ENCODE measurements around the gene LIFR.
A peak's percentile ranks its signal among the peaks of the same experiment; 100 is the strongest.

LIFR gene

GRCh38 chr5:38515646-38516045, 40.8 kb downstream of the LIFR start:
- in situ Hi-C loops (cut with HindIII; ENCODE audit: low pct_unique_long_range_greater_than_20kb, low sequenced_read_pairs): no loop called here
- TF ChIP-seq JUND (IDR thresholded peaks at IDR 0.05; ENCODE audit: low read depth): no peak
- DNase-seq (ENCODE audit: low read depth in 1 of 2, low spot score in 1 of 2): peak; percentile 16 to 47

DNA sequence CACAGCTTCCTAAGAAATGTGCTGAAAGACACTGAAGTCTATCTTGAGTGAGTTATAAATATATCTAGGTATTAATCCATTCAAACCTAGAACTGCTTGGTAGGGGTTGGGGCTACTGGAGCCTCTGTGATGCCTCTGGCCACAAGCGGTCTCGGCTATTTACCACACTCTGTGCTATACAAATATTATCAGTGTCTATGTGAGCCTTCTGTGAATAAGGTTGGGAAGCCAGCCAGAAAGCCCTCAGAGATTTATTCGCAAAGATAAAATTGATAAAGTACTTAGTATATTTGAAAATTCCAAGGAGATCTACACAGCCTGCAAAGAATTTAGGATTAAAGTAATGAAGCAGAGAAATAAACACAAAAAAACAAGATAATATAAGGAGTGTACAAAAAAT, 41.4 kb downstream of the LIFR start:
- DNase-seq (ENCODE audit: low read depth in 1 of 2, low spot score in 1 of 2): no peak
- TF ChIP-seq JUND (IDR thresholded peaks at IDR 0.05; ENCODE audit: low read depth): no peak
- in situ Hi-C loops (cut with HindIII; ENCODE audit: low pct_unique_long_range_greater_than_20kb, low sequenced_read_pairs): no loop called here

- DNase-seq (ENCODE audit: low read depth in 1 of 2, low spot score in 1 of 2): no peak
- in situ Hi-C loops (cut with HindIII; ENCODE audit: low pct_unique_long_range_greater_than_20kb, low sequenced_read_pairs): no loop called here
- no peak for TF ChIP-seq JUND (IDR thresholded peaks at IDR 0.05; ENCODE audit: low read depth)
These were observed 47.3 kb downstream of the LIFR start for GRCh38 chr5:38509185-38509584.

DNA sequence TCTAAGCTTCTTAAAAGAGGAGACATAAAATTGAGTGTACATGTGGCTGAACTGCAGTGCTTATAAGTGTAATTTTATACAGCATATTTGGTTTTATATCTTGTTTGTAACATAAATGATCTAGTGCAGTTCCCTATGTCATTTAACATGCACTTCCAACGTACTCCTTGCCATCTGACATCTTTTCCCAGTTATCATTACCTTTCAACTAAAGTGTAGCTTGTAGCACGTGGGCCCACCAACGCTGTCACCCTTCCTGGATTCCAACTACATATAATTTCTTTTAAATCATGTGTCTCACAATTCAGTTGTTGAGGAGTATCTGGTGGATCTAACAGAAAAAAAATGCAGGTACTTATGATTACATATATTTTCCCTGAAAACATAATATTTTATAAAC, 50.1 kb downstream of the LIFR start:
- TF ChIP-seq JUND (IDR thresholded peaks at IDR 0.05; ENCODE audit: low read depth): no peak
- DNase-seq (ENCODE audit: low read depth in 1 of 2, low spot score in 1 of 2): no peak
- in situ Hi-C loops (cut with HindIII; ENCODE audit: low pct_unique_long_range_greater_than_20kb, low sequenced_read_pairs): no loop called here

DNA sequence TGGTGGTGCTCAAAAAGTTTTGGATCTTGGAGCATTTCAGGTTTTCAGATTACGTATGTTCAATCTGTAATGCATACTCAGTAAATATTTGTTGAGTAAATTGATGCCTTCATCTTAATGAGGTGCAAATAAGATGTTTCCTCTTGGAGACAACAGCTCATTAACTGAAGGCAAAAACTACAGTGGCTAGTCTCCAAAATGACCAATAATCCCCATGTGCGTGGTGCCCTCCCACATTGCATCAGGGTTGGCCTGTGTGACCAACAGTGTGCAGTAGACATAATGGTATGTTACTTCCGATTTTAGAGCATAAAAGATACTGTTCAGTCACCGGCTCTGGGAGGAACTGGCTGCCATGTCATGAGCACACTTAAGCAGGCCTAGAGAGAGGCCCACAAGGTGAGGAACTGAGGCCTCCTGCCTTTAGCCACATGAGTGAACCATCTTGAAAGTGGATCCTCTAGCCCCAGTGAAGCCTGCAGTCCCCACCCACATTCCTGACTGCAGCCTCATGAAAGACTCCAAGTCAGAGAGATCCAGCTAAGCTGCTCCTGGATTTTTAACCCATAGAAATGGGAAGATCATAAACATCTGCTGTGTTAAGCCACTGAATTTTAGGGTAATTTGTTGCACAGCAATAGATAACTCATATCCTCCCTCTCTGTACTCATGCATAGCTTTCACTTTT, 55.7 kb downstream of the LIFR start:
- no peak for TF ChIP-seq JUND (IDR thresholded peaks at IDR 0.05; ENCODE audit: low read depth)
- in situ Hi-C loops (cut with HindIII; ENCODE audit: low pct_unique_long_range_greater_than_20kb, low sequenced_read_pairs): no loop called here
- DNase-seq (ENCODE audit: low read depth in 1 of 2, low spot score in 1 of 2): no peak

- peak in 1 of 2 experiments; percentile 49 for DNase-seq (ENCODE audit: low read depth in 1 of 2, low spot score in 1 of 2)
- TF ChIP-seq JUND (IDR thresholded peaks at IDR 0.05; ENCODE audit: low read depth): no peak
- in situ Hi-C loops (cut with HindIII; ENCODE audit: low pct_unique_long_range_greater_than_20kb, low sequenced_read_pairs): no loop called here
These were observed 58.5 kb downstream of the LIFR start for GRCh38 chr5:38497946-38498345.

DNA sequence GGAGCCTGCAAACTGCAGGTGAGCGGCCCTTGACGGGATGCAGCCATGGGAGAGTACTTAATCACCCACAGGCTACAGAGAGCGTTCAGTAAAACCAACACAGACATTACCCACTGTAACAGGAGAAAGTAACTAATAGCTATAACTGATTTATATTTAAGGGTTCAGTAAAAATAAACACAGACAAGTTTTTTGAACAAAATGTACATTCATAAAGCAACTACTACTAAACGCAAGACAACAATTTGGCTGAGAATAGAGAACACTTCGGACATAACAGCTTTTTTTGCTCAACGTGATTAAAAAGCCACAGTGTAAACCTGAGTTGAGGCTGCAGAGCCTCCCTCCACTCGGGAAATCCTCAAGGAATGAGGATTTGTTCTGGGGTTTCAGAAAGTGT, 61.7 kb downstream of the LIFR start:
- in situ Hi-C loops (cut with HindIII; ENCODE audit: low pct_unique_long_range_greater_than_20kb, low sequenced_read_pairs): no loop called here
- no peak for DNase-seq (ENCODE audit: low read depth in 1 of 2, low spot score in 1 of 2)
- no peak for TF ChIP-seq JUND (IDR thresholded peaks at IDR 0.05; ENCODE audit: low read depth)

- DNase-seq (ENCODE audit: low read depth in 1 of 2, low spot score in 1 of 2): no peak
- TF ChIP-seq JUND (IDR thresholded peaks at IDR 0.05; ENCODE audit: low read depth): no peak
- in situ Hi-C loops (cut with HindIII; ENCODE audit: low pct_unique_long_range_greater_than_20kb, low sequenced_read_pairs): no loop called here
These were observed 62.3 kb downstream of the LIFR start for GRCh38 chr5:38494175-38494574.

- in situ Hi-C loops (cut with HindIII; ENCODE audit: low pct_unique_long_range_greater_than_20kb, low sequenced_read_pairs): no loop called here
- DNase-seq (ENCODE audit: low read depth in 1 of 2, low spot score in 1 of 2): no peak
- TF ChIP-seq JUND (IDR thresholded peaks at IDR 0.05; ENCODE audit: low read depth): no peak
These were observed 72.5 kb downstream of the LIFR start for GRCh38 chr5:38483805-38484398.

- no peak for DNase-seq (ENCODE audit: low read depth in 1 of 2, low spot score in 1 of 2)
- no peak for TF ChIP-seq JUND (IDR thresholded peaks at IDR 0.05; ENCODE audit: low read depth)
- in situ Hi-C loops (cut with HindIII; ENCODE audit: low pct_unique_long_range_greater_than_20kb, low sequenced_read_pairs): no loop called here
These were observed 77.0 kb downstream of the LIFR start for GRCh38 chr5:38479315-38479904.

DNA sequence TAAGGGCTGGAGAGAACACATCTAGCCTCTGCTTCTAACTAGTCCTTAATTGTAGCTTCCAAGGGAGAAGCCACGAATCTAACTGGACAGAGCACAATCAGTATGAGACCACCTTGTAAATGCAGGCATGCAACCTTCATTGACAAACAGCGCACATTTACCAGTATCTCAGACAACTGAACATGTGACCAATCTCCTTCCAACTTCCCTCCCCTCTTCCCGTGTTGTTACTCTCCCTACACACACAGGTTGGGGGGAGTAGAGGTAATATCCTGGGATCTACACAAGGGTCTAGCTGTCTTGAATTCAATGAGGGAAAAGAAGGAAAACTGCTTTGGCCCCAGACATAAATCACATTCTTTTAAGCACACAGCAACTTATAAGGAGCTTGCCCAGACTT, 77.6 kb downstream of the LIFR start:
- in situ Hi-C loops (cut with HindIII; ENCODE audit: low pct_unique_long_range_greater_than_20kb, low sequenced_read_pairs): no loop called here
- TF ChIP-seq JUND (IDR thresholded peaks at IDR 0.05; ENCODE audit: low read depth): no peak
- DNase-seq (ENCODE audit: low read depth in 1 of 2, low spot score in 1 of 2): no peak

- in situ Hi-C loops (cut with HindIII; ENCODE audit: low pct_unique_long_range_greater_than_20kb, low sequenced_read_pairs): no loop called here
- no peak for TF ChIP-seq JUND (IDR thresholded peaks at IDR 0.05; ENCODE audit: low read depth)
- no peak for DNase-seq (ENCODE audit: low read depth in 1 of 2, low spot score in 1 of 2)
These were observed 78.3 kb downstream of the LIFR start for GRCh38 chr5:38478166-38478565.

DNA sequence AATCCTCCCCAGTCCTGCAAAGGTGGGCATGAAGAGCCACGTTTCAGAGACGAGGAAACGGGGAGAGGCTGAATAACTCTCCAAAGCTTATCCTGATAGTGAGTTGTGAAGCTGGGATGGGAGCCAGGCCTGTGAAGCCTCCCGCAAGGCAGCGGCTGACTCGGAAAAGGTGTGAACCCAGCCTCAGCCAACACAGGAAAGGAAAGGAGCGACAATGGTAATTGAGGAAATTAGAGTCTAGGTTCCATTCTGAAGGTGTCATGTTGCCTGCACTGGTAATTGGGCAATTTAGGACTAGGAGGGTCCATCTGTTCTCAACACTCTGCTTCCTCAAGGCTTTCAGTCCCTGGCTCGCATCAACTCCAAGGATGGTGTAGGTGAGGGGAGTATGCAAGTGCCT, 83.4 kb downstream of the LIFR start:
- no peak for DNase-seq (ENCODE audit: low read depth in 1 of 2, low spot score in 1 of 2)
- in situ Hi-C loops (cut with HindIII; ENCODE audit: low pct_unique_long_range_greater_than_20kb, low sequenced_read_pairs): no loop called here
- no peak for TF ChIP-seq JUND (IDR thresholded peaks at IDR 0.05; ENCODE audit: low read depth)

Measured in T47D (cell line).